CD4-positive, alpha-beta T cell treated with Interleukin-17A for 4 hours (primary cell): ENCODE measurements around the gene POMP.

Experiments used
- DNase-seq: peaks from one replicate; pipeline ENCODE4 v3.0.0-alpha.2; 2020; ENCODE audit warnings: mixed read lengths

POMP gene

GRCh38 chr13:28658796-28659620 lies at the start of gene POMP:
POMP (plus strand) TSS chr13:28659130; CDS start chr13:28659185, 55 bp downstream.
- peak; percentile 91 for DNase-seq

- DNase-seq: no peak
These were observed 49.5 kb upstream of the POMP start for GRCh38 chr13:28609381-28609780.

GRCh38 chr13:28609926-28610325 lies 49.0 kb upstream of the POMP start:
- DNase-seq: no peak

- DNase-seq: no peak
These were observed 47.9 kb upstream of the POMP start for GRCh38 chr13:28610996-28611395.

GRCh38 chr13:28611654-28612131 lies 47.2 kb upstream of the POMP start:
- DNase-seq: peak; percentile 5

- DNase-seq: no peak
These were observed 45.4 kb upstream of the POMP start for GRCh38 chr13:28613562-28613961.

- no peak for DNase-seq
These were observed 42.9 kb upstream of the POMP start for GRCh38 chr13:28615916-28616446.

- no peak for DNase-seq
These were observed 40.5 kb upstream of the POMP start for GRCh38 chr13:28618230-28618994.

- no peak for DNase-seq
These were observed 38.7 kb upstream of the POMP start for GRCh38 chr13:28620011-28620830.

GRCh38 chr13:28621449-28621848 lies 37.5 kb upstream of the POMP start:
- no peak for DNase-seq

GRCh38 chr13:28622286-28622685 lies 36.6 kb upstream of the POMP start:
- DNase-seq: no peak

GRCh38 chr13:28623782-28624706 lies 34.9 kb upstream of the POMP start:
- DNase-seq: no peak

GRCh38 chr13:28624707-28625432 lies 34.1 kb upstream of the POMP start:
- no peak for DNase-seq

- no peak for DNase-seq
These were observed 32.7 kb upstream of the POMP start for GRCh38 chr13:28626266-28626665.

GRCh38 chr13:28628241-28628640 lies 30.7 kb upstream of the POMP start:
- DNase-seq: no peak

- DNase-seq: no peak
These were observed 28.1 kb upstream of the POMP start for GRCh38 chr13:28630869-28631268.

- DNase-seq: no peak
These were observed 27.1 kb upstream of the POMP start for GRCh38 chr13:28631801-28632200.

GRCh38 chr13:28636069-28636468 lies 22.9 kb upstream of the POMP start:
- DNase-seq: no peak

- peak; percentile 47 for DNase-seq
These were observed 22.1 kb upstream of the POMP start for GRCh38 chr13:28636677-28637317.

- DNase-seq: no peak
These were observed 21.1 kb upstream of the POMP start for GRCh38 chr13:28637714-28638355.
